Fibroblast of lung (primary cell): ENCODE results near the gene DDR2. TPM values are rescaled to one million over a fixed set of nuclear protein-coding genes. Genes with fewer than 3 reads are reported as not detected.

Experiments used
- DNase-seq, 2 donors: peaks; one replicate each; pipeline versions ENCODE4 v3.0.0 to v3.0.0-alpha.2; 2010; ENCODE audit warnings: low read depth in 2 of 2
- H2AFZ ChIP-seq: 2 replicates; pipeline ENCODE4 v1.5.1; 2012; ENCODE audit warnings: low read length, control low read depth, inconsistent platforms
- H3K27ac ChIP-seq: 2 replicates; pipeline ENCODE4 v1.5.1; 2011; ENCODE audit warnings: low read length, control low read depth; ENCODE audit not compliant: insufficient read depth
- H3K27me3 ChIP-seq: 2 replicates; pipeline ENCODE4 v1.5.1; 2011; ENCODE audit warnings: mild to moderate bottlenecking, low read length; ENCODE audit not compliant: control insufficient read depth, insufficient read depth
- H3K36me3 ChIP-seq: 2 replicates; pipeline ENCODE4 v1.5.1; 2011; ENCODE audit warnings: low read length; ENCODE audit not compliant: control insufficient read depth, insufficient read depth
- H3K4me1 ChIP-seq: 2 replicates; pipeline ENCODE4 v1.5.1; 2011; ENCODE audit warnings: low read length; ENCODE audit not compliant: control insufficient read depth, insufficient read depth; ENCODE audit errors: extremely low read depth
- H3K4me2 ChIP-seq: 2 replicates; pipeline ENCODE4 v1.5.1; 2011; ENCODE audit warnings: low read length, control low read depth; ENCODE audit not compliant: insufficient read depth; ENCODE audit errors: extremely low read depth
- H3K4me3 ChIP-seq, 4 experiments: fragments of 200-600 bp in 1 of 4; sonication (generic) in 1 of 4; replicated peaks in 1 of 4; 2 replicates each; pipeline ENCODE4 v1.5.1; 2011 to 2016; ENCODE audit warnings: low read length in 4 of 4, low read depth in 3 of 4, mild to moderate bottlenecking in 3 of 4, control low read depth in 2 of 4, inconsistent platforms in 1 of 4, mixed read lengths in 1 of 4; ENCODE audit not compliant: insufficient read depth in 1 of 4; ENCODE audit errors: control extremely low read depth in 1 of 4
- H3K79me2 ChIP-seq: 2 replicates; pipeline ENCODE4 v1.5.1; 2012; ENCODE audit warnings: mild to moderate bottlenecking, low read length, inconsistent platforms; ENCODE audit not compliant: control insufficient read depth, insufficient read depth
- H3K9ac ChIP-seq: 2 replicates; pipeline ENCODE4 v1.5.1; 2011; ENCODE audit warnings: mild to moderate bottlenecking, low read length, control low read depth; ENCODE audit not compliant: insufficient read depth
- H3K9me3 ChIP-seq: 2 replicates; pipeline ENCODE4 v1.5.1; 2012; ENCODE audit warnings: low read depth, low read length; ENCODE audit not compliant: control insufficient read depth, insufficient read depth
- H4K20me1 ChIP-seq: 2 replicates; pipeline ENCODE4 v1.5.1; 2011; ENCODE audit warnings: low read length; ENCODE audit not compliant: control insufficient read depth, insufficient read depth; ENCODE audit errors: extremely low read depth
- CTCF ChIP-seq, 2 donors: IDR thresholded peaks in 1 of 2; conservative IDR thresholded peaks in 1 of 2; 1 replicate in 1 of 2; 2 replicates in 1 of 2; pipeline ENCODE4 v1.5.1; 2011 to 2012; ENCODE audit warnings: low read length in 2 of 2, control low read depth in 1 of 2, inconsistent platforms in 1 of 2, low read depth in 1 of 2, mild to moderate bottlenecking in 1 of 2
- EZH2 ChIP-seq: IDR thresholded peaks from 2 replicates; pipeline ENCODE4 v1.5.1; 2012; ENCODE audit warnings: low read length, control low read depth, mild to moderate bottlenecking; ENCODE audit errors: missing control alignments
- polyA plus RNA-seq, 2 donors: library from polyadenylated mRNA; depleted of rRNA in 1 of 2; stranded (reverse) in 1 of 2; unstranded in 1 of 2; fragments of >200 nt; gene quantifications; 2 replicates each; pipeline ENCODE4 v1.2.1, GENCODE V29; 2011 to 2012; ENCODE audit warnings: missing spikeins in 1 of 2
- total RNA-seq: library from RNA; depleted of rRNA; stranded (reverse); fragments of >200 nt; gene quantifications from 2 replicates; pipeline ENCODE4 v1.2.1, GENCODE V29; 2014

Gene DDR2
- total and polyA plus RNA-seq, 2 donors (not counting 1 experiment from before 2014, with no cell fraction given) = 192 to 303 TPM

GRCh38 chr1:162696286-162696862, 64.1 kb downstream of the DDR2 start:
- Histone ChIP-seq H3K79me2 (peaks cover 91% of the 10 kb centered on the region), H4K20me1 (peaks cover 5% of the 10 kb centered on the region), H3K4me1 (peaks cover 21% of the 10 kb centered on the region), H3K4me3 (peak overlapping the region in 1 of 4 experiments; percentile 15), H3K4me2 (peak overlapping the region; percentile 70), H3K27ac (peak overlapping the region; percentile 0), H3K36me3 (no peaks in the 10 kb centered on the region), H2AFZ (no peak overlapping the region), H3K9me3 (no peaks in the 10 kb centered on the region), H3K27me3 (no peaks in the 10 kb centered on the region), H3K9ac (no peak overlapping the region)
- DNase-seq = peak; percentile 90 to 99
- TF ChIP-seq EZH2 (no peak), CTCF (conservative IDR thresholded peaks at IDR 0.05 in 1 of 2, IDR thresholded peaks at IDR 0.05 in 1 of 2; ENCODE audit: low read depth in 1 of 2, low read length in 2 of 2) (no peak)

GRCh38 chr1:162697140-162697895, 65.1 kb downstream of the DDR2 start:
- H3K27ac ChIP-seq = no peak overlapping the region
- no peaks in the 10 kb centered on the region for H3K36me3 ChIP-seq
- H3K27me3 ChIP-seq = no peaks in the 10 kb centered on the region
- H3K4me3 ChIP-seq = no peak overlapping the region
- no peaks in the 10 kb centered on the region for H3K9me3 ChIP-seq
- no peak overlapping the region for H3K4me2 ChIP-seq
- DNase-seq = no peak
- TF ChIP-seq EZH2 = no peak
- TF ChIP-seq CTCF (conservative IDR thresholded peaks at IDR 0.05 in 1 of 2, IDR thresholded peaks at IDR 0.05 in 1 of 2; ENCODE audit: low read depth in 1 of 2, low read length in 2 of 2) = no peak
- H3K9ac ChIP-seq = no peak overlapping the region
- H2AFZ ChIP-seq = no peak overlapping the region
- H3K4me1 ChIP-seq = peaks cover 12% of the 10 kb centered on the region
- peaks cover 91% of the 10 kb centered on the region for H3K79me2 ChIP-seq
- H4K20me1 ChIP-seq = peaks cover 6% of the 10 kb centered on the region

GRCh38 chr1:162699366-162699765, 67.1 kb downstream of the DDR2 start:
- DNase-seq = no peak
- no peaks in the 10 kb centered on the region for H3K27me3 ChIP-seq
- peaks cover 14% of the 10 kb centered on the region for H3K4me1 ChIP-seq
- no peak overlapping the region for H2AFZ ChIP-seq
- H3K9me3 ChIP-seq = no peaks in the 10 kb centered on the region
- no peak overlapping the region for H3K9ac ChIP-seq
- H3K4me2 ChIP-seq = no peak overlapping the region
- H3K79me2 ChIP-seq = peaks cover 87% of the 10 kb centered on the region
- H3K27ac ChIP-seq = no peak overlapping the region
- peaks cover 6% of the 10 kb centered on the region for H4K20me1 ChIP-seq
- H3K36me3 ChIP-seq = no peaks in the 10 kb centered on the region
- H3K4me3 ChIP-seq = no peak overlapping the region
- TF ChIP-seq CTCF (conservative IDR thresholded peaks at IDR 0.05 in 1 of 2, IDR thresholded peaks at IDR 0.05 in 1 of 2; ENCODE audit: low read depth in 1 of 2, low read length in 2 of 2) (no peak), EZH2 (no peak)
